Esophagus (tissue), 2 donors: Measurements from ENCODE around the gene ANKRD36C. TPM values are rescaled to one million over a fixed set of nuclear protein-coding genes. Genes with fewer than 3 reads are reported as not detected.
A peak's percentile ranks its signal among the peaks of the same experiment; 100 is the strongest.
"Not testable (repeated sequence)": the region's sequence is repeated elsewhere in the genome, so short reads cannot be mapped to it uniquely, and the experiment has no call there.

Source experiments
- H3K27ac ChIP-seq, 2 donors: one replicate each; pipeline ENCODE4 v1.5.1; 2013; ENCODE audit warnings: low read depth in 2 of 2, mild to moderate bottlenecking in 2 of 2, inconsistent platforms in 1 of 2, low read length in 1 of 2, moderate library complexity in 1 of 2
- H3K27me3 ChIP-seq, 2 donors: one replicate each; pipeline ENCODE4 v1.6.1; 2013; ENCODE audit warnings: low read length in 2 of 2, control low read depth in 1 of 2, mild to moderate bottlenecking in 1 of 2; ENCODE audit not compliant: insufficient read depth in 2 of 2, control insufficient read depth in 1 of 2
- H3K36me3 ChIP-seq, 2 donors: one replicate each; pipeline ENCODE4 v1.6.1; 2013; ENCODE audit warnings: low read length in 1 of 2; ENCODE audit not compliant: control insufficient read depth in 2 of 2, insufficient read depth in 2 of 2
- H3K4me1 ChIP-seq, 2 donors: one replicate each; pipeline ENCODE4 v1.6.1; 2013; ENCODE audit warnings: low read length in 1 of 2; ENCODE audit not compliant: control insufficient read depth in 2 of 2, insufficient read depth in 2 of 2
- H3K4me3 ChIP-seq, 2 donors: one replicate each; pipeline ENCODE4 v1.5.1; 2013; ENCODE audit warnings: low read length in 2 of 2, mild to moderate bottlenecking in 2 of 2, low read depth in 1 of 2, moderate library complexity in 1 of 2
- H3K9me3 ChIP-seq, 2 donors: one replicate each; pipeline ENCODE4 v1.6.1; 2013; ENCODE audit warnings: mild to moderate bottlenecking in 2 of 2, low read depth in 1 of 2, low read length in 1 of 2, moderate library complexity in 1 of 2; ENCODE audit not compliant: control insufficient read depth in 2 of 2, insufficient read depth in 1 of 2
- WGBS, 2 donors: extraction: QIAGEN DNeasy Blood & Tissue Kit; methylation state at CpG; one replicate each; pipeline ENCODE4 v1.1.7; 2013; 5-methylcytosine and 5-hydroxymethylcytosine counted together
- polyA plus RNA-seq, 2 donors: library from polyadenylated mRNA; stranded (reverse); fragments of 200-250 nt; gene quantifications; one replicate each; pipeline ENCODE4 v1.2.3, GENCODE V29; 2013
- donor health status: healthy with polysubstance abuse.
- donor health status: Bipolar disorder and iron deficiency.

The ANKRD36C gene
- polyA plus RNA-seq, 2 donors = 1.2 to 4.0 TPM

- H3K36me3 ChIP-seq, H3K4me1 ChIP-seq, H3K9me3 ChIP-seq, H3K4me3 ChIP-seq, H3K27ac ChIP-seq, H3K27me3 ChIP-seq: not testable (repeated sequence)
- WGBS, 2 donors = 57 to 63% methylated on average over 13 to 14 of the region's 19 CpGs
Observed at GRCh38 chr2:96022701-96023447, 31.2 kb upstream of the ANKRD36C start.

GRCh38 chr2:96022126-96022525 is 30.5 kb upstream of the ANKRD36C start:
- H3K4me3 ChIP-seq, H3K27me3 ChIP-seq, H3K36me3 ChIP-seq, H3K27ac ChIP-seq, H3K4me1 ChIP-seq, H3K9me3 ChIP-seq: not testable (repeated sequence)
- WGBS, 2 donors = 77 to 84% methylated on average over 7 of the region's 7 CpGs

- 90 to 92% methylated on average over 4 of the region's 4 CpGs for WGBS, 2 donors
- not testable (repeated sequence) for H3K36me3 ChIP-seq, H3K27ac ChIP-seq, H3K4me3 ChIP-seq, H3K4me1 ChIP-seq, H3K27me3 ChIP-seq, H3K9me3 ChIP-seq
Observed at GRCh38 chr2:96021142-96021541, 29.5 kb upstream of the ANKRD36C start.

- H3K4me1 ChIP-seq, H3K9me3 ChIP-seq, H3K27ac ChIP-seq, H3K36me3 ChIP-seq, H3K4me3 ChIP-seq, H3K27me3 ChIP-seq: not testable (repeated sequence)
- WGBS, 2 donors = 69 to 74% methylated on average over 3 to 4 of the region's 9 CpGs
Observed at GRCh38 chr2:96019909-96020590, 28.4 kb upstream of the ANKRD36C start.

- not testable (repeated sequence) for H3K9me3 ChIP-seq, H3K4me3 ChIP-seq, H3K27ac ChIP-seq, H3K36me3 ChIP-seq, H3K4me1 ChIP-seq, H3K27me3 ChIP-seq
- WGBS, 2 donors = 71 to 79% methylated on average over 3 of the region's 4 CpGs
Observed at GRCh38 chr2:96016321-96016720, 24.7 kb upstream of the ANKRD36C start.

GRCh38 chr2:96012792-96013264 is 21.2 kb upstream of the ANKRD36C start:
- not testable (repeated sequence) for H3K4me1 ChIP-seq, H3K27me3 ChIP-seq, H3K9me3 ChIP-seq, H3K4me3 ChIP-seq, H3K27ac ChIP-seq, H3K36me3 ChIP-seq
- 60 to 81% methylated on average over 1 of the region's 1 CpG for WGBS, 2 donors

GRCh38 chr2:96012086-96012791 is 20.6 kb upstream of the ANKRD36C start:
- WGBS, 2 donors = 78% methylated on average over 8 of the region's 8 CpGs
- not testable (repeated sequence) for H3K4me1 ChIP-seq, H3K27me3 ChIP-seq, H3K9me3 ChIP-seq, H3K36me3 ChIP-seq, H3K4me3 ChIP-seq, H3K27ac ChIP-seq

GRCh38 chr2:96011129-96011455 is 19.5 kb upstream of the ANKRD36C start:
- not testable (repeated sequence) for H3K27me3 ChIP-seq, H3K27ac ChIP-seq, H3K36me3 ChIP-seq, H3K9me3 ChIP-seq, H3K4me3 ChIP-seq, H3K4me1 ChIP-seq
- 35 to 38% methylated on average over 4 of the region's 4 CpGs for WGBS, 2 donors

GRCh38 chr2:96010320-96011128 is 18.9 kb upstream of the ANKRD36C start:
- Histone ChIP-seq H3K27ac (peak overlapping the region in 1 of 2 donors; percentile 65), H3K4me3 (peak overlapping the region; percentile 44 to 48)
- not testable (repeated sequence) for H3K36me3 ChIP-seq, H3K27me3 ChIP-seq, H3K4me1 ChIP-seq, H3K9me3 ChIP-seq
- 0 to 1% methylated on average over 30 to 34 of the region's 65 CpGs for WGBS, 2 donors
